A549 (cell line): Measurements from ENCODE around the gene NEK2.

Source experiments
- CEBPB ChIP-seq, 2 experiments: fragments of >200 bp in 1 of 2; sonication (Bioruptor Twin) in 1 of 2; formaldehyde crosslinking in 1 of 2; IDR thresholded peaks; 2 replicates each; pipeline ENCODE4 v1.6.1; 2012 to 2016
- CHD4 ChIP-seq: fragments of 200-600 bp; sonication (generic); IDR thresholded peaks from 2 replicates; pipeline ENCODE4 v1.6.1; 2016; ENCODE audit warnings: antibody characterized with exemption, mild to moderate bottlenecking, borderline replicate concordance
- CTCF ChIP-seq: fragments of >200 bp; sonication (Bioruptor Twin); formaldehyde crosslinking; IDR thresholded peaks from 3 replicates; pipeline ENCODE4 v1.5.1; 2016
- EP300 ChIP-seq, 2 experiments: fragments of >200 bp; sonication (Bioruptor Twin); formaldehyde crosslinking; IDR thresholded peaks; 2 replicates in 1 of 2; 3 replicates in 1 of 2; pipeline ENCODE4 v1.6.1; 2016 to 2017
- HDAC2 ChIP-seq: fragments of 200-600 bp; sonication (generic); IDR thresholded peaks from 2 replicates; pipeline ENCODE4 v1.6.1; 2016
- JUN ChIP-seq, 2 experiments: fragments of >200 bp; sonication (Bioruptor Twin); formaldehyde crosslinking; IDR thresholded peaks; 2 replicates in 1 of 2; 3 replicates in 1 of 2; pipeline ENCODE4 v1.6.1; 2016 to 2017
- JUNB ChIP-seq: fragments of >200 bp; sonication (Bioruptor Twin); formaldehyde crosslinking; IDR thresholded peaks from 2 replicates; pipeline ENCODE4 v1.6.1; 2016
- POLR2A ChIP-seq: IDR thresholded peaks from 2 replicates; pipeline ENCODE4 v1.6.1; 2012; ENCODE audit warnings: mild to moderate bottlenecking, low read length
- TFCP2L1 ChIP-seq: fragments of 250-450 bp; sonication (Bioruptor Pico); IDR thresholded peaks from 2 replicates; pipeline ENCODE4 v1.5.0; 2021; ENCODE audit warnings: mild to moderate bottlenecking
- ZFP36 ChIP-seq: fragments of 450-650 bp; IDR thresholded peaks from 2 replicates; pipeline ENCODE4 v1.6.1; 2014; ENCODE audit warnings: borderline replicate concordance; ENCODE audit not compliant: partially characterized antibody
- ZNF302 ChIP-seq: fragments of 250-450 bp; sonication (Bioruptor Pico); IDR thresholded peaks from 2 replicates; pipeline ENCODE4 v1.9.0; 2021; ENCODE audit warnings: inconsistent platforms, mild to moderate bottlenecking, moderate library complexity
- TF ChIP-seq, protein P1 (sequence below): fragments of 450-650 bp; IDR thresholded peaks from 2 replicates; pipeline ENCODE4 v1.6.1; 2014; ENCODE audit warnings: antibody characterized with exemption

DNA sequence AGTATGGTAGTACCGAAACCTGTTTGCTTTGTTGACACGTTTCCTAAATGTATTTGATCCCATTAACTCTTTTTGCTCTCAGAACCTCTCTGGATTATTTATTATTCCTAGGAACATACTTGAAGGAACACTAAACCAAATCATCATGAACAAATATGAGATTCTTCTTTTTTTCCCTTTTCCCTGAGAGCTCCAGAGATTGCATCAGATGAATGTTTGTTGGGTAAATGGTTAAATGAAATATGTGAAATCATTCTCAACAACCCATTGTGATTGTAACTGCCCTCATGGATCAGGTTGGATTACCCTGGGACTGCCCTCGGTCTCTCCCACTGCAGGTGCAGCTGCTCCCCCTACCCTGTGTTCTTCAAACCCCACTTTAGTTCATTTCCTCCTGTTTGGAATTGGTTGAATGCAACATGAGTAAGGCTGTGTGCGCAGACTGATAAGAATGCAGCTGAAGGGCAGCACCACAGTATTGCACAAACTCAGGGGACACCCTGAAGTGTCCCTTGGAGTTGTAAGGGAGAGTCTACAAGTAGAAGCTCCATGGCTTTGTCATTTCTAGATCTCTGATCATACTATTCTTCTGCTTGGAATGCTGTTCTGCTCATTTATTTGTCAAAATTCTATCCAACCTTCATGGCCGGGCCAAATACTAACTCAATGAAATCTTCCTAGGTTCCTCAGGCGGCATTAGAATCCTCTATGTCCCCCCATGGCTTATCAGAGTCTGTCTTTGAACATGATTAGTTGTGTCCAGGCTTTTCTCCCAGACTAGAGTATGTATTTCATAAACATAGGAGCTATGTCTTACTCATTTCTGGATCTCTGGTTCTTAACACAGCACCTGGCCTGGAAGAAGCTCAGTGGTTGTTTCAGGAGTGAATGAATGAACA is 47.1 kb upstream of the NEK2 start:
- TF ChIP-seq, protein P1, sequence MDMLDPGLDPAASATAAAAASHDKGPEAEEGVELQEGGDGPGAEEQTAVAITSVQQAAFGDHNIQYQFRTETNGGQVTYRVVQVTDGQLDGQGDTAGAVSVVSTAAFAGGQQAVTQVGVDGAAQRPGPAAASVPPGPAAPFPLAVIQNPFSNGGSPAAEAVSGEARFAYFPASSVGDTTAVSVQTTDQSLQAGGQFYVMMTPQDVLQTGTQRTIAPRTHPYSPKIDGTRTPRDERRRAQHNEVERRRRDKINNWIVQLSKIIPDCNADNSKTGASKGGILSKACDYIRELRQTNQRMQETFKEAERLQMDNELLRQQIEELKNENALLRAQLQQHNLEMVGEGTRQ: no peak
- TF ChIP-seq CTCF (no peak), HDAC2 (no peak), JUNB (no peak), EP300 (IDR thresholded peaks at IDR 0.05) (no peak), CHD4 (no peak), ZFP36 (no peak), CEBPB (IDR thresholded peaks at IDR 0.05) (no peak), JUN (IDR thresholded peaks at IDR 0.05) (no peak), ZNF302 (CRISPR knock-in tag) (no peak), TFCP2L1 (CRISPR knock-in tag) (no peak), POLR2A (no peak)
